ENCODE data around the gene CLPTM1L.

The CLPTM1L gene

GRCh38 chr5:1270426-1270825, 74.5 kb downstream of the CLPTM1L start:
- DNase-seq = no peak

- DNase-seq = peak; percentile 19
Observed at GRCh38 chr5:1268666-1269065, 76.2 kb downstream of the CLPTM1L start.

- no peak for DNase-seq
Observed at GRCh38 chr5:1268056-1268455, 76.8 kb downstream of the CLPTM1L start.

All from CD4-positive, alpha-beta T cell treated with Interleukin-21 for 1 hour (primary cell).